ENCODE results near the gene MYO5B. TPM values are rescaled to one million over a fixed set of nuclear protein-coding genes. Genes with fewer than 3 reads are reported as not detected.

The MYO5B gene
- total and polyA plus RNA-seq, 2 donors (not counting 1 experiment from before 2014, with no cell fraction given), result 0.30 to 1.7 TPM

GRCh38 chr18:49815927-49816326 is 379.0 kb downstream of the MYO5B start:
- TF ChIP-seq, protein P1, sequence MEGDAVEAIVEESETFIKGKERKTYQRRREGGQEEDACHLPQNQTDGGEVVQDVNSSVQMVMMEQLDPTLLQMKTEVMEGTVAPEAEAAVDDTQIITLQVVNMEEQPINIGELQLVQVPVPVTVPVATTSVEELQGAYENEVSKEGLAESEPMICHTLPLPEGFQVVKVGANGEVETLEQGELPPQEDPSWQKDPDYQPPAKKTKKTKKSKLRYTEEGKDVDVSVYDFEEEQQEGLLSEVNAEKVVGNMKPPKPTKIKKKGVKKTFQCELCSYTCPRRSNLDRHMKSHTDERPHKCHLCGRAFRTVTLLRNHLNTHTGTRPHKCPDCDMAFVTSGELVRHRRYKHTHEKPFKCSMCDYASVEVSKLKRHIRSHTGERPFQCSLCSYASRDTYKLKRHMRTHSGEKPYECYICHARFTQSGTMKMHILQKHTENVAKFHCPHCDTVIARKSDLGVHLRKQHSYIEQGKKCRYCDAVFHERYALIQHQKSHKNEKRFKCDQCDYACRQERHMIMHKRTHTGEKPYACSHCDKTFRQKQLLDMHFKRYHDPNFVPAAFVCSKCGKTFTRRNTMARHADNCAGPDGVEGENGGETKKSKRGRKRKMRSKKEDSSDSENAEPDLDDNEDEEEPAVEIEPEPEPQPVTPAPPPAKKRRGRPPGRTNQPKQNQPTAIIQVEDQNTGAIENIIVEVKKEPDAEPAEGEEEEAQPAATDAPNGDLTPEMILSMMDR (IDR thresholded peaks at IDR 0.05), result no peak
- no peak for TF ChIP-seq EZH2 (IDR thresholded peaks at IDR 0.05; ENCODE audit: borderline replicate concordance, insufficient read depth, low read depth, low read length, poor library complexity, severe bottlenecking)
- CTCF ChIA-PET, result no interaction called here
- POLR2A ChIA-PET, result no interaction called here
- H2AFZ ChIP-seq (ENCODE audit: insufficient read depth, low read depth, low read length, poor library complexity, severe bottlenecking), result no peak overlapping the region
- H3K79me2 ChIP-seq (ENCODE audit: control insufficient read depth, insufficient read depth, low read length), result peaks cover 27% of the 10 kb centered on the region
- intact Hi-C loops (cut with micrococcal nuclease), result no loop called here
- H3K9me3 Mint-ChIP-seq (ENCODE audit: insufficient read depth), result no peaks in the 10 kb centered on the region
- peaks cover 26% of the 10 kb centered on the region for H3K4me1 Mint-ChIP-seq
- peaks cover 15% of the 10 kb centered on the region in 2 donors for H3K4me1 ChIP-seq (ENCODE audit: control insufficient read depth in 2 of 2, insufficient read depth in 2 of 2, low read length in 2 of 2)
- no peaks in the 10 kb centered on the region for H3K27me3 Mint-ChIP-seq
- H3K4me2 ChIP-seq (replicated peaks; ENCODE audit: low read depth, low read length, poor library complexity, severe bottlenecking), result no peak overlapping the region
- H3K27ac ChIP-seq (ENCODE audit: low read length in 2 of 2), result no peak overlapping the region
- H3K27ac Mint-ChIP-seq, result no peak overlapping the region
- no peak overlapping the region for H3K4me3 Mint-ChIP-seq
- H3K36me3 ChIP-seq (replicated peaks in 1 of 2; ENCODE audit: control extremely low read depth in 1 of 2, control insufficient read depth in 1 of 2, extremely low read depth in 1 of 2, insufficient read depth in 2 of 2, low read length in 1 of 2), result no peaks in the 10 kb centered on the region
- no peaks in the 10 kb centered on the region for H3K27me3 ChIP-seq (replicated peaks in 1 of 4; ENCODE audit: control extremely low read depth in 1 of 4, control insufficient read depth in 3 of 4, insufficient read depth in 4 of 4, low read length in 3 of 4)
- DNase-seq, result no peak
- WGBS (ENCODE audit: insufficient coverage), result no CpG with 5 or more reads among the region's 4 CpGs
- no peaks in the 10 kb centered on the region for H4K20me1 ChIP-seq (ENCODE audit: control insufficient read depth, insufficient read depth, low read length, poor library complexity, severe bottlenecking)
- H3K9ac ChIP-seq (ENCODE audit: low read length), result no peak overlapping the region
- ATAC-seq (ENCODE audit: low read depth), result no peak
- no peaks in the 10 kb centered on the region for H3K9me3 ChIP-seq (ENCODE audit: control extremely low read depth in 1 of 3, control insufficient read depth in 2 of 3, insufficient read depth in 1 of 3, low read length in 2 of 3)
- no peak overlapping the region for H3K4me3 ChIP-seq (ENCODE audit: control extremely low read depth in 1 of 5, extremely low read depth in 1 of 5, insufficient read depth in 1 of 5, low read depth in 2 of 5, low read length in 4 of 5)

DNA sequence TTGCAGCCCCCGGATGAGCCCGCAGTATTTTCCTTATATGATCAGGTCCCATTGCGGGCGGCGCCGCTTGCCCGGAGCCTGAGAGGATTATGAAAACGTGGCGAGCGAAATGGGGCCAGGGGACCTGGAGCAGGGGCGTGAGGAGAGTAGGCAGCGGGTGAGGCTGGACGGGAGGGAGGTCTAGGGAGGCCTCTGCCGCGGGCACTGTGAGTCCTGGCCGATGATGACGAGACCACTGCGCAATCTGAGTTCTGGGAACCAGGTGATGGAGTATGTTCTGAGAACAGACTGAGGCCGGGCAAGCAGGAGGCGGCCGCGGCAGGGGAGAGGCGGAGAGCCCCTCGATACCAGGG is 380.8 kb downstream of the MYO5B start:
- TF ChIP-seq, protein P1 (IDR thresholded peaks at IDR 0.05), result no peak
- TF ChIP-seq EZH2 (IDR thresholded peaks at IDR 0.05; ENCODE audit: borderline replicate concordance, insufficient read depth, low read depth, low read length, poor library complexity, severe bottlenecking), result no peak
- DNase-seq (no peak), ATAC-seq (ENCODE audit: low read depth) (peak; percentile 22)
- H3K4me1 Mint-ChIP-seq, result peaks cover 20% of the 10 kb centered on the region
- peak overlapping the region; percentile 98 for H2AFZ ChIP-seq (ENCODE audit: insufficient read depth, low read depth, low read length, poor library complexity, severe bottlenecking)
- H3K4me1 ChIP-seq (ENCODE audit: control insufficient read depth in 2 of 2, insufficient read depth in 2 of 2, low read length in 2 of 2), result peaks cover 10 to 15% of the 10 kb centered on the region in 2 donors
- H3K4me3 ChIP-seq (ENCODE audit: control extremely low read depth in 1 of 5, extremely low read depth in 1 of 5, insufficient read depth in 1 of 5, low read depth in 2 of 5, low read length in 4 of 5), result peak overlapping the region; percentile 39 to 99 (median 88)
- peak overlapping the region; percentile 87 to 90 for H3K27ac ChIP-seq (ENCODE audit: low read length in 2 of 2)
- peak overlapping the region; percentile 97 for H3K4me3 Mint-ChIP-seq
- WGBS (ENCODE audit: insufficient coverage), result under 1% methylated on average over 22 of the region's 24 CpGs
- H3K9me3 ChIP-seq (ENCODE audit: control extremely low read depth in 1 of 3, control insufficient read depth in 2 of 3, insufficient read depth in 1 of 3, low read length in 2 of 3), result peaks cover 0 to 2% (median 0%) of the 10 kb centered on the region in 3 donors
- no peaks in the 10 kb centered on the region for H3K27me3 Mint-ChIP-seq
- POLR2A ChIA-PET, result no interaction called here
- no peaks in the 10 kb centered on the region for H4K20me1 ChIP-seq (ENCODE audit: control insufficient read depth, insufficient read depth, low read length, poor library complexity, severe bottlenecking)
- no peaks in the 10 kb centered on the region for H3K27me3 ChIP-seq (replicated peaks in 1 of 4; ENCODE audit: control extremely low read depth in 1 of 4, control insufficient read depth in 3 of 4, insufficient read depth in 4 of 4, low read length in 3 of 4)
- peaks cover 34% of the 10 kb centered on the region for H3K79me2 ChIP-seq (ENCODE audit: control insufficient read depth, insufficient read depth, low read length)
- peak overlapping the region; percentile 94 for H3K9ac ChIP-seq (ENCODE audit: low read length)
- intact Hi-C loops (cut with micrococcal nuclease), result loop anchor here (5.0 kb wide), 1 partner anchor 453 kb away; the partner anchor contains the start of gene CFAP53
- no peaks in the 10 kb centered on the region for H3K36me3 ChIP-seq (replicated peaks in 1 of 2; ENCODE audit: control extremely low read depth in 1 of 2, control insufficient read depth in 1 of 2, extremely low read depth in 1 of 2, insufficient read depth in 2 of 2, low read length in 1 of 2)
- peaks cover under 1% of the 10 kb centered on the region for H3K9me3 Mint-ChIP-seq (ENCODE audit: insufficient read depth)
- peak overlapping the region; percentile 91 for H3K4me2 ChIP-seq (replicated peaks; ENCODE audit: low read depth, low read length, poor library complexity, severe bottlenecking)
- CTCF ChIA-PET, result no interaction called here
- H3K27ac Mint-ChIP-seq, result peak overlapping the region; percentile 94

Data from B cell (primary cell).